Measurements from ENCODE around the gene SPDEF.

SPDEF gene

DNA sequence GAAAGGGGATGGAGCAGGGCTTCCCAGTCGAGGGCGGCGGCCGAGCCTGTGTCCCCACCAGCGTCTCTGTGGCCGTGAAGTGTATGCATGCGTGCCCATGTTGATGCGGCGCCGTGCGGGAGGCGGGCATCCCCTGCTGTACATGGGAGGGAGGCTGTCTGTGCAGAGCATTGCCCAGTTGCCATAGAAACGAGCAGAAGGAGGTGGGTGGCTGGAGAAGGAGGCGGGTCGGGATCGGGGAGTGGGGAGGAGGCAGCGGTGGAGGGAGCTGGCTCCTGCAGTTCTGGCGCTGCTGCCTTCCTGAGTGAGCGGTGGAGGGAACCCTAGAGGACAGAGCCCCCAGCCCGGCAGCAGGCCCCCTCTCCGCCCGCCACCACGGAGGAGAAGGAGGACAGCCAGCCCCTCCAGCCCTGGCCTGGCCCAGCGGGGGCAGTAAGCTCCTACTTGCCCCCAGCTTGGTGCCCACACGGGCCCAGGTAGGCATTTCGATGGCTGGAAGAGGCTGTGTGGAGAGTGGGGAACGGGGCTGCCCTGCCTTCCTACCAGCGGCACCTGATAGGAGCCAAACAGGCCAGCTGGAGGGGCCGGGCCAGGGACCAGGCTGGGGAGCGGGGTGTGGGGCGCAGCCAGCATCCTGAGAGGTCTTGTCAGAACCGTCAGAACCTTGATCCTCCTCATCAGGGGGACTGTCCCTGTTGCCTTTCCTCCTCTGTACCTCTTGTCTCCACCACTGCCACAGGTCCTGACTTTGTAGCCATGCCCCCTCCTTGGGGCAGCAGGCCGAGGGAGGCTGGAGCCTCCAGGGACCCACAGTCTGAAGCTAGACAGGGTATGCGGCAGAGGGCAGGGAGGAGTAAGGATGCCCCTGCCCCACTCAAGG, 41.3 kb downstream of the SPDEF start:
- peak; percentile 75 for DNase-seq (ENCODE audit: low read depth)

DNA sequence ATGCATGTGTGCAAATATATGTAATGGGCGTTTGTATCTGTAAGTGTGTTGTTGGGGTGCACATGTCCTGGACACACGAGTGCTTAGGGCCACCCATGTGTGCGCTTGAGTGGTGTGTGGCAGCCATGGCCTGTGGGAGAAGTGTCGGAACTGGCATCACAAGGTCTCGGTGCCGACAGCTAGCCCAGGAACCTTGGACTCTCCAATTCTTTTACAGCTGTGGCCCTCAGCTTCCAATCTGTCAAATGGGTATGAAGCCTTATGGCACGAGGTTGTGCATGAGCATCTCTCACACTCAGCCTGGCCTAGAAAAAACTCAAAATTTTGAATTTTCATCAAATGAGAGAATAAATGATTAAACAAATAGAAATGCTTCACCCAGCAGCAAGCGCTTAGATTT, 42.0 kb downstream of the SPDEF start:
- DNase-seq (ENCODE audit: low read depth): no peak

DNA sequence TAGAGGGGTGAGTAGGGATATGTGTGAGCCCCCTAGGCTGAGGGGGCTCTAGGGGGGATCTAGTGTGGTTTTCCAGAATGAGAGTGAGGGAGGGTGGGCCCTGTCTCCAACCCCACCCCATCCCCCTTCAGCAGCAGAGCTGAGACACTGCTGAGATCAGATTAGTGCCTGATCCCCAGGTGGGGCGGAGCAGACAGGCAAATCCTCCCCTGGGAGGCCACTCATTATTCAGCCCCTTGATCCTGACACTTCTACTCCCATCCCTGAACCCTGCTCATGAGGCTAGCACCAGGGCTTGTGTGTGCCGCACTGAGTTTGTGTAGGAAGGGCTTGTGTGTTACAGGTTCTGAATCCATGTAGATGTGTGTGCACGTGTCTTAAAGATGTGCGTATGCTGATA, 42.5 kb downstream of the SPDEF start:
- DNase-seq (ENCODE audit: low read depth): no peak

GRCh38 chr6:34512738-34513115, 43.4 kb downstream of the SPDEF start:
- no peak for DNase-seq (ENCODE audit: low read depth)

GRCh38 chr6:34511915-34512737, 44.0 kb downstream of the SPDEF start:
- DNase-seq (ENCODE audit: low read depth): no peak

GRCh38 chr6:34511214-34511914, 44.8 kb downstream of the SPDEF start:
- no peak for DNase-seq (ENCODE audit: low read depth)

GRCh38 chr6:34510299-34510698, 45.8 kb downstream of the SPDEF start:
- DNase-seq (ENCODE audit: low read depth): no peak

GRCh38 chr6:34509782-34510181, 46.3 kb downstream of the SPDEF start:
- no peak for DNase-seq (ENCODE audit: low read depth)

- DNase-seq (ENCODE audit: low read depth): no peak
These were observed 47.7 kb downstream of the SPDEF start for GRCh38 chr6:34508425-34508824.

GRCh38 chr6:34506718-34507117, 49.4 kb downstream of the SPDEF start:
- DNase-seq (ENCODE audit: low read depth): no peak

DNA sequence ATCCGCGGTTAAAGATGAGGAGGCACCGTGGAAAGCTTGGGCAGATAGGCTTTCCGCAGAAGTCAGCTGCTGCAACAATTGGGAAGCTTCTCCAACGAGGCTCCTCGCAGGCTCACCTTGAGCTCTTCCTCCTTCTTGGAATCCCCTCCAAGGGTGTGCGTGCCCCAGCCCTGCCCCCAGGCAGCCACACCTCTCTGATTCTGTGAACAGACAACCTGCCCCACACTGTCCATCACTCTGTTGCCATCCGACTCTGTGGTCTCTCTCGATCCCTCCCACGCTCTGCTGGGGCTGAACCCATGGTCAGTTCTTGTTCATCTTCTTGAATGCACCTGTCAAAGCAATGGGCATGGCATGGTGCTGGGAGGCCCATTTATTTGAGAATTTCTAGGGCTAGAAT, 58.7 kb downstream of the SPDEF start:
- DNase-seq (ENCODE audit: low read depth): no peak

GRCh38 chr6:34496103-34496685, 59.9 kb downstream of the SPDEF start:
- no peak for DNase-seq (ENCODE audit: low read depth)

- DNase-seq (ENCODE audit: low read depth): no peak
These were observed 61.2 kb downstream of the SPDEF start for GRCh38 chr6:34494973-34495372.

DNA sequence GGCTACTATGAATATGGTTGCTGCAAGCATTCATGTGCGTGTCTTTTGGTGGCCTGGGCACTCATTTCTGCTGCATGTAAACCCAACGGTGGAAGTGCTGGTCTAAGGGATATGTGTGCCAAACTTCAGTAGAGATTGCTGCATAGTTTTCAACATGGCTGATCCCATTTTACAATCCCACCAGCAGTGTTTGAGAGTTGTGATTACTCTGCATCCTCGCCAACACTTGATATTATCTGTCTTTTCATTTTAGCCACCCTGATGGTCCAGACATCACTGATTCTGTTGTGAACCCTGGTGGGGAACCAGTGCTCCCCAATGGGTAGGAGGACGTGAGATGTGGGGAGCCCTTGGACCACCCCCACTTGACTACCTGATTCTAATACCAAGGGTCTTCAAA, 62.8 kb downstream of the SPDEF start:
- DNase-seq (ENCODE audit: low read depth): no peak

- peak; percentile 26 for DNase-seq (ENCODE audit: low read depth)
These were observed 65.1 kb downstream of the SPDEF start for GRCh38 chr6:34491091-34491430.

DNA sequence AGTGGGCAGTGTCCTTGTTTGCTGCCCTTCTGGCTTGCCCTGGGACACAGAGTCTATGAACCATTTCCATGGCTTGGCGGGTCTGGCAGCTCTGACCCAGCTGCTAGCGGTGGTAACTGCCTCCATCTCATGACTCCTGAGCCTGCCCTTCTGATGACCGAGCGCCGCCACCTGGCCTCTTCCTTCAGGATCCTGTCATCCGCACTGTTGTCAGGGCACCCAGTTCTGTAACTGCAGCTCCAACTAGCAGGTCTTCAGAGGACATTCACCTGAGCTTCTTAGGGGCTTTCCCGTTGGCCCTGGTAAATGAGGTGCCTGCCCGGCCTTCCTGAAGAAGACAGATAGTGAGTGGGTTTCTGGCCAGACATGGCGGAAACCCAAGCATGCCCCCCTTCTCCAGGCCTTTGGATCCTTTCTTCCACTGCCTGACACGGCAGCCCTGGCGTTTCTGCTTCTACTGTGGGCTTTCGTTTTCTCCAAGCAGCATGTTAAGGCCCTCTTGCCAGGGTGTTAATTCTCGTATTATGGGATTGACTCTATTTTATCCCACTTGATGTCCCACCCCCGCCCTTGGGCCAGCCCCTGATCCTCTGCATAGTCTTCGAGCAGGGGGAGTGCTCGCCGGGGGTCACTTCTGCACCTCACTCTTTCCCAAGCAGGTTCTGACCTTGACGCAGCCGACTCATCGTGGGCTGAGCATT, 65.6 kb downstream of the SPDEF start:
- no peak for DNase-seq (ENCODE audit: low read depth)

- DNase-seq (ENCODE audit: low read depth): no peak
These were observed 66.8 kb downstream of the SPDEF start for GRCh38 chr6:34489207-34489805.
